Measurements from ENCODE around the gene ZMIZ1.

Gene ZMIZ1

GRCh38 chr10:79260811-79261740, 192.3 kb downstream of the ZMIZ1 start:
- TF ChIP-seq CTCF (IDR thresholded peaks at IDR 0.05) (no peak), ZFX (IDR thresholded peaks at IDR 0.05; ENCODE audit: borderline replicate concordance) (no peak)
- H3K27ac ChIP-seq, result no peak overlapping the region

- TF ChIP-seq ZFX (IDR thresholded peaks at IDR 0.05; ENCODE audit: borderline replicate concordance) (no peak), CTCF (IDR thresholded peaks at IDR 0.05) (no peak)
- no peak overlapping the region for H3K27ac ChIP-seq
Observed at GRCh38 chr10:79262131-79262530, 193.4 kb downstream of the ZMIZ1 start.

GRCh38 chr10:79262959-79263746, 194.4 kb downstream of the ZMIZ1 start:
- TF ChIP-seq ZFX (IDR thresholded peaks at IDR 0.05; ENCODE audit: borderline replicate concordance), result no peak
- no peak overlapping the region for H3K27ac ChIP-seq

- no peak overlapping the region for H3K27ac ChIP-seq
Observed at GRCh38 chr10:79263939-79264338, 195.2 kb downstream of the ZMIZ1 start.

GRCh38 chr10:79264942-79265341, 196.2 kb downstream of the ZMIZ1 start:
- no peak overlapping the region for H3K27ac ChIP-seq

More at GRCh38 chr10:79263939-79264338, 195.2 kb downstream of the ZMIZ1 start:
- TF ChIP-seq CTCF (IDR thresholded peaks at IDR 0.05) (no peak), ZFX (IDR thresholded peaks at IDR 0.05; ENCODE audit: borderline replicate concordance) (no peak)

GRCh38 chr10:79266084-79266483, 197.3 kb downstream of the ZMIZ1 start:
- TF ChIP-seq CTCF (IDR thresholded peaks at IDR 0.05), result no peak
- H3K27ac ChIP-seq, result no peak overlapping the region

More at GRCh38 chr10:79264942-79265341, 196.2 kb downstream of the ZMIZ1 start:
- TF ChIP-seq ZFX (IDR thresholded peaks at IDR 0.05; ENCODE audit: borderline replicate concordance) (no peak), CTCF (IDR thresholded peaks at IDR 0.05) (no peak)

GRCh38 chr10:79266543-79267312, 198.0 kb downstream of the ZMIZ1 start:
- TF ChIP-seq CTCF (IDR thresholded peaks at IDR 0.05) (no peak), ZFX (IDR thresholded peaks at IDR 0.05; ENCODE audit: borderline replicate concordance) (no peak)
- H3K27ac ChIP-seq, result no peak overlapping the region
